CD14-positive monocyte (primary cell): ENCODE measurements around the gene MYO5B. TPM values are rescaled to one million over a fixed set of nuclear protein-coding genes. Genes with fewer than 3 reads are reported as not detected.
A peak's percentile ranks its signal among the peaks of the same experiment; 100 is the strongest.

Experiments used
- DNase-seq, 3 donors: peaks; one replicate each; pipeline ENCODE4 v3.0.0-alpha.2; 2011 to 2022
- H2AFZ ChIP-seq: 2 replicates; pipeline ENCODE4 v1.6.0; 2012; ENCODE audit warnings: mild to moderate bottlenecking, low read depth, low read length, inconsistent platforms; ENCODE audit not compliant: insufficient read depth, poor library complexity, severe bottlenecking
- H3K27ac ChIP-seq, 2 donors: 1 replicate in 1 of 2; 2 replicates in 1 of 2; pipeline ENCODE4 v1.5.1; 2012 to 2013; ENCODE audit warnings: low read length in 2 of 2, control low read depth in 1 of 2, inconsistent platforms in 1 of 2, low read depth in 1 of 2, mild to moderate bottlenecking in 1 of 2
- H3K27me3 ChIP-seq, 2 donors: one replicate each; pipeline versions ENCODE4 v1.6.0 to v1.6.1; 2011 to 2013; ENCODE audit warnings: low read length in 2 of 2; ENCODE audit not compliant: control insufficient read depth in 2 of 2, insufficient read depth in 2 of 2
- H3K36me3 ChIP-seq, 2 donors: replicated peaks in 1 of 2; 1 replicate in 1 of 2; 2 replicates in 1 of 2; pipeline versions ENCODE4 v1.5.1 to v1.6.1; 2012 to 2013; ENCODE audit warnings: low read length in 2 of 2, control low read depth in 1 of 2, inconsistent platforms in 1 of 2, mild to moderate bottlenecking in 1 of 2; ENCODE audit not compliant: insufficient read depth in 2 of 2, control insufficient read depth in 1 of 2
- H3K4me1 ChIP-seq, 2 donors: 1 replicate in 1 of 2; 2 replicates in 1 of 2; pipeline versions ENCODE4 v1.5.1 to v1.6.1; 2012 to 2013; ENCODE audit warnings: low read length in 2 of 2, control low read depth in 1 of 2, inconsistent platforms in 1 of 2, mild to moderate bottlenecking in 1 of 2, moderate library complexity in 1 of 2; ENCODE audit not compliant: insufficient read depth in 2 of 2, control insufficient read depth in 1 of 2
- H3K4me2 ChIP-seq: replicated peaks from 2 replicates; pipeline ENCODE3; 2012; ENCODE audit warnings: low read length, moderate library complexity, mild to moderate bottlenecking; ENCODE audit not compliant: poor library complexity, severe bottlenecking; ENCODE audit errors: extremely low read depth
- H3K4me3 ChIP-seq, 3 experiments: fragments of 200-600 bp in 1 of 3; sonication (generic) in 1 of 3; replicated peaks in 1 of 3; 1 replicate in 2 of 3; 2 replicates in 1 of 3; pipeline ENCODE4 v1.5.1; 2011 to 2013; ENCODE audit warnings: low read length in 3 of 3, mild to moderate bottlenecking in 3 of 3, control low read depth in 2 of 3, low read depth in 2 of 3, inconsistent platforms in 1 of 3, moderate library complexity in 1 of 3
- H3K79me2 ChIP-seq: 2 replicates; pipeline ENCODE4 v1.6.0; 2012; ENCODE audit warnings: mild to moderate bottlenecking, control low read depth, inconsistent platforms, low read length, moderate library complexity; ENCODE audit not compliant: insufficient read depth
- H3K9ac ChIP-seq: 2 replicates; pipeline ENCODE4 v1.6.0; 2017; ENCODE audit warnings: low read length, mild to moderate bottlenecking; ENCODE audit not compliant: insufficient read depth, poor library complexity, severe bottlenecking
- H3K9me3 ChIP-seq, 2 donors: replicated peaks in 1 of 2; 1 replicate in 1 of 2; 2 replicates in 1 of 2; pipeline versions ENCODE4 v1.5.1 to v1.6.1; 2012 to 2013; ENCODE audit warnings: low read length in 2 of 2, control low read depth in 1 of 2; ENCODE audit not compliant: control insufficient read depth in 1 of 2, insufficient read depth in 1 of 2
- H4K20me1 ChIP-seq: 2 replicates; pipeline ENCODE4 v1.6.0; 2012; ENCODE audit warnings: mild to moderate bottlenecking, low read length, control low read depth, moderate library complexity; ENCODE audit not compliant: insufficient read depth
- H3K27ac Mint-ChIP-seq, 7 donors: one replicate each; pipeline ENCODE4 v1.8.0; 2020; ENCODE audit warnings: mild to moderate bottlenecking in 7 of 7, mixed read lengths in 7 of 7, moderate library complexity in 6 of 7, inconsistent platforms in 2 of 7
- H3K27me3 Mint-ChIP-seq, 3 donors: one replicate each; pipeline ENCODE4 v1.8.0; 2021 to 2022; ENCODE audit warnings: low read depth in 3 of 3, mild to moderate bottlenecking in 3 of 3, mixed read lengths in 3 of 3, moderate library complexity in 3 of 3, inconsistent platforms in 1 of 3
- H3K36me3 Mint-ChIP-seq, 2 donors: one replicate each; pipeline ENCODE4 v1.8.0; 2020; ENCODE audit warnings: mixed read lengths in 2 of 2, inconsistent platforms in 1 of 2, mild to moderate bottlenecking in 1 of 2
- H3K4me1 Mint-ChIP-seq: one replicate; pipeline ENCODE4 v1.8.0; 2020; ENCODE audit warnings: mild to moderate bottlenecking, mixed read lengths
- H3K4me3 Mint-ChIP-seq, 2 donors: one replicate each; pipeline ENCODE4 v1.8.0; 2020; ENCODE audit warnings: mild to moderate bottlenecking in 2 of 2, mixed read lengths in 2 of 2, moderate library complexity in 1 of 2
- H3K9me3 Mint-ChIP-seq, 7 donors: one replicate each; pipeline ENCODE4 v1.8.0; 2020 to 2022; ENCODE audit warnings: mixed read lengths in 7 of 7, mild to moderate bottlenecking in 6 of 7, moderate library complexity in 6 of 7, inconsistent platforms in 2 of 7
- WGBS: methylation state at CpG from one replicate; pipeline ENCODE4 v1.1.5; 2013; ENCODE audit warnings: missing lambda C conversion rate; ENCODE audit not compliant: insufficient coverage; 5-methylcytosine and 5-hydroxymethylcytosine counted together
- intact Hi-C, 2 donors: fragments of 100-400 bp; cut with micrococcal nuclease; formaldehyde crosslinking; loops; one replicate each; pipeline versions ENCODE4 v1.15.0 to v1.15.1; 2023
- polyA plus RNA-seq, 3 donors: library from polyadenylated mRNA; depleted of rRNA in 1 of 3; unstranded in 2 of 3; stranded (reverse) in 1 of 3; fragments of 300-500 nt in 2 of 3; fragments of >200 nt in 1 of 3; fragmentation: Illumina TruSeq in 2 of 3; gene quantifications; 1 replicate in 2 of 3; 2 replicates in 1 of 3; pipeline ENCODE4 v1.2.3, GENCODE V29; 2012 to 2021
- TF ChIP-seq, protein P1 (sequence below): fragments of 200-600 bp; IDR thresholded peaks from one replicate; pipeline ENCODE4 v1.8.0; 2022; ENCODE audit warnings: antibody characterized with exemption, mild to moderate bottlenecking

Gene MYO5B
- polyA plus RNA-seq, 3 donors = 0.04 TPM; not detected in 2

DNA sequence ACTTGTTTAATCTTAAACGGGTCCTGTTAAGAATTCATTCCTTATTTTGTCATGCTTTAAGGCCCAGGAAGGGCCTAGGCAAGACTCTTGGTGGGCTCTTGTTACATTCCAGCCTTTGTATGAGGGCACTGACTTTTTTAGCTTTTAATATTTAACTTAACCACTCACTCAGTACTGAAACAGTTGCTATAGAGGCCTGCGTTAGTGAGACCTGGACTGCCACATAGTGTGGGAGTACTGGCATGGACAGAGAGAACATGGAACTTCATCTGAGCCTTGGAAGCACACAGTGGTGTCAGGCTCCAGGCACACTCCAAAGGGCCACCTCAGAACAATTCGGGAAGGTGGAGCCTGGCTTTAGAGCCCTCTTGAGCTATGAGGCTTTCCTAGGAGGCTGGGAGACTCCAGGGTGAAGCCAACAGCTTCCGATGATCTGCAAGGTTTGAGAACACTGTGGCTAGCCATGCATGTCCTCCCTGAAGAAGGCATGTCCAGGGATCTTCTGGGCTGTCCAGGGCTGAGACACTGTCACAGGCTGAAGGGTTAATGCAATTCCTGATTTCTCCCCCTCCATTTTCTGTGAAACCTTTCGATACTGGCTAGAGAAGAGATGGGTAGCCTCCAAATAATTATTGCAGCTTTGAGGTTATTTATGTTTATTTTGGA lies 226.2 kb downstream of the MYO5B start:
- Histone ChIP-seq H3K9ac (no peak overlapping the region), H3K36me3 (no peaks in the 10 kb centered on the region), H3K4me1 (no peaks in the 10 kb centered on the region), H3K4me2 (no peak overlapping the region), H3K27ac (no peak overlapping the region), H3K27me3 (no peaks in the 10 kb centered on the region), H3K4me3 (no peak overlapping the region), H4K20me1 (no peaks in the 10 kb centered on the region), H3K9me3 (no peaks in the 10 kb centered on the region), H2AFZ (no peak overlapping the region), H3K79me2 (no peaks in the 10 kb centered on the region)
- TF ChIP-seq, protein P1, sequence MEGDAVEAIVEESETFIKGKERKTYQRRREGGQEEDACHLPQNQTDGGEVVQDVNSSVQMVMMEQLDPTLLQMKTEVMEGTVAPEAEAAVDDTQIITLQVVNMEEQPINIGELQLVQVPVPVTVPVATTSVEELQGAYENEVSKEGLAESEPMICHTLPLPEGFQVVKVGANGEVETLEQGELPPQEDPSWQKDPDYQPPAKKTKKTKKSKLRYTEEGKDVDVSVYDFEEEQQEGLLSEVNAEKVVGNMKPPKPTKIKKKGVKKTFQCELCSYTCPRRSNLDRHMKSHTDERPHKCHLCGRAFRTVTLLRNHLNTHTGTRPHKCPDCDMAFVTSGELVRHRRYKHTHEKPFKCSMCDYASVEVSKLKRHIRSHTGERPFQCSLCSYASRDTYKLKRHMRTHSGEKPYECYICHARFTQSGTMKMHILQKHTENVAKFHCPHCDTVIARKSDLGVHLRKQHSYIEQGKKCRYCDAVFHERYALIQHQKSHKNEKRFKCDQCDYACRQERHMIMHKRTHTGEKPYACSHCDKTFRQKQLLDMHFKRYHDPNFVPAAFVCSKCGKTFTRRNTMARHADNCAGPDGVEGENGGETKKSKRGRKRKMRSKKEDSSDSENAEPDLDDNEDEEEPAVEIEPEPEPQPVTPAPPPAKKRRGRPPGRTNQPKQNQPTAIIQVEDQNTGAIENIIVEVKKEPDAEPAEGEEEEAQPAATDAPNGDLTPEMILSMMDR = no peak
- no peak for DNase-seq
- H3K9me3 Mint-ChIP-seq = peaks cover 0 to 3% (median 0%) of the 10 kb centered on the region in 7 donors
- H3K4me3 Mint-ChIP-seq = no peak overlapping the region
- H3K4me1 Mint-ChIP-seq = no peaks in the 10 kb centered on the region
- no peak overlapping the region for H3K27ac Mint-ChIP-seq
- intact Hi-C loops = no loop called here
- WGBS = 97% methylated on average over 2 of the region's 5 CpGs
- H3K27me3 Mint-ChIP-seq = peaks cover 0 to 14% (median 6%) of the 10 kb centered on the region in 3 donors
- no peaks in the 10 kb centered on the region for H3K36me3 Mint-ChIP-seq

DNA sequence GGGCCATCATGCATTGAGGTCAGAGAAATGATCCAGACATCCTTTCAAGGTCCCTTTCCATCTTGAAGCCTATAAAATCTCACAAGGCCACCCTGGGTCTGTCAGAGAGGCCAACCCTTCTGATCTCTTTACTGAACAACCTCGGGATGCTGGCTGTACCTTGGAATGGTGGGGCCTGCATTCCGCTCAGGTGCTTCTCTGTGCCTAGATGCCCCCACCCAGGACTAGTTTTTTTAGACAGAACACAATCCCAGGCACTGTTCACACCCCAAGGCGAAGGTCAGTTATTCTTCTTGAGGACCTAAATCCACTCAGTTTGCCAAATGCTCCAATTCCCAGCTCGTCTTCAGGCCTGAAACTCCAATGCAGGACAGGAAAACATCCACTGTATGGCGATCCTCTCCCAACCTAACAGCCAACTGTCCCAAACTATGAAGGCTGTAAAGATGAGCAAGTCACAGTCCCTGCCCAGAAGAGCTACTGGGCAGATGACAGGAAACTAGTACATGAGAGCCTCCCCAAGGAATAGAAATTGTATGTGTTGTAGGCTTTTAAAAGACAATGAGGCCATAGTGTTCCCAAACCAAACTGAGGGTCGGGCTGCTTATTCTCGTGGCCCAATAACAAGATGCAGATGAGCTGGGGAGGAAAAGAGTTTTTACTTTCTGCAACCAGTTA lies 227.2 kb downstream of the MYO5B start:
- Histone ChIP-seq H3K9ac (no peak overlapping the region), H3K4me1 (no peaks in the 10 kb centered on the region), H3K36me3 (no peaks in the 10 kb centered on the region), H3K27ac (no peak overlapping the region), H3K4me2 (no peak overlapping the region), H3K4me3 (no peak overlapping the region), H3K79me2 (no peaks in the 10 kb centered on the region), H2AFZ (no peak overlapping the region), H3K9me3 (no peaks in the 10 kb centered on the region), H4K20me1 (no peaks in the 10 kb centered on the region), H3K27me3 (no peaks in the 10 kb centered on the region)
- 88% methylated on average over 4 of the region's 7 CpGs for WGBS
- no peak for DNase-seq
- Mint-ChIP-seq H3K9me3 (peaks cover 0 to 3% (median 0%) of the 10 kb centered on the region in 7 donors), H3K36me3 (no peaks in the 10 kb centered on the region), H3K4me1 (no peaks in the 10 kb centered on the region), H3K4me3 (no peak overlapping the region), H3K27me3 (peaks cover 1 to 14% (median 6%) of the 10 kb centered on the region in 3 donors), H3K27ac (peak overlapping the region in 1 of 7 donors; percentile 46)
- intact Hi-C loops = no loop called here
- TF ChIP-seq, protein P1 = no peak
